Left forelimb (tissue), 1 donor: ENCODE data around the gene FIG4.
"Not testable (repeated sequence)": the region's sequence is repeated elsewhere in the genome, so short reads cannot be mapped to it uniquely, and the experiment has no call there.

Source experiments
- DNase-seq: peaks from one replicate; pipeline ENCODE4 v3.0.0-alpha.2; 2018; ENCODE audit warnings: low spot score

FIG4 gene

GRCh38 chr6:109853951-109854350, 162.9 kb downstream of the FIG4 start:
- DNase-seq: no peak

- no peak for DNase-seq
These were observed 163.6 kb downstream of the FIG4 start for GRCh38 chr6:109854541-109855308.

GRCh38 chr6:109855476-109856040, 164.5 kb downstream of the FIG4 start:
- DNase-seq: not testable (repeated sequence)

- no peak for DNase-seq
These were observed 170.8 kb downstream of the FIG4 start for GRCh38 chr6:109861946-109862345.

- DNase-seq: no peak
These were observed 173.0 kb downstream of the FIG4 start for GRCh38 chr6:109864050-109864449.

GRCh38 chr6:109865968-109866367, 174.9 kb downstream of the FIG4 start:
- DNase-seq: no peak

GRCh38 chr6:109867009-109867969, 176.2 kb downstream of the FIG4 start:
- DNase-seq: no peak

- no peak for DNase-seq
These were observed 176.9 kb downstream of the FIG4 start for GRCh38 chr6:109867970-109868358.

GRCh38 chr6:109869398-109870088, 178.4 kb downstream of the FIG4 start:
- DNase-seq: not testable (repeated sequence)

GRCh38 chr6:109870089-109870410, 179.0 kb downstream of the FIG4 start:
- no peak for DNase-seq

- DNase-seq: no peak
These were observed 181.5 kb downstream of the FIG4 start for GRCh38 chr6:109872549-109872948.

GRCh38 chr6:109872968-109873545, 182.0 kb downstream of the FIG4 start:
- no peak for DNase-seq

- DNase-seq: no peak
These were observed 183.0 kb downstream of the FIG4 start for GRCh38 chr6:109874086-109874485.

- no peak for DNase-seq
These were observed 183.5 kb downstream of the FIG4 start for GRCh38 chr6:109874621-109875020.
